Measurements from ENCODE around the gene TBCK.
"Not testable (repeated sequence)": the region's sequence is repeated elsewhere in the genome, so short reads cannot be mapped to it uniquely, and the experiment has no call there.

The TBCK gene

DNA sequence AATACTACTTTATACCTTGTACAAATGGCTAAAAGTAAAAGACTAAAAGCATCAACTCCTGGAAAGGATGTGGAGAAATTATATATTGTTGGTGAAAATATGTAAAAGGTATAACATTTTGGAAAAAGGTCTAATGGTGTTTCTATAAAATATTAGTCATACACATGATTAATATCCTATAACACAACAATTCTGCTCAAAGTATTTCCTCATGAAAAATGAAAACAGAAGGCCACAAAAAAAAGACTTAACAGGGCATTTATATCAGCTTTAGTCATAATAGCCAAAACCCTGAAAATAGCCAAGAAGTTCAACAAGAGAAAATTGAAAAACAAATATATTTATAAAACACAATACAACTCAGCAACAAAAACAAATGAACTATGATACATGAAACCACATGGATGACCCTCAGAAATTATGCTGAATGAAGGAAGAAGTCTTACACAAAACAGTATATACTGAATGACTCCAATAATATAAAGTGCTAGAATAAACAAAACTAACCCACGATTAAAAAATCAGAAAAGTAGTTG, 38.8 kb downstream of the TBCK start:
- DNase-seq = no peak

GRCh38 chr4:106273831-106274230, 42.2 kb downstream of the TBCK start:
- DNase-seq = no peak

- no peak for DNase-seq
These were observed 45.3 kb downstream of the TBCK start for GRCh38 chr4:106270736-106271135.

- no peak for DNase-seq
These were observed 46.3 kb downstream of the TBCK start for GRCh38 chr4:106269711-106270110.

DNA sequence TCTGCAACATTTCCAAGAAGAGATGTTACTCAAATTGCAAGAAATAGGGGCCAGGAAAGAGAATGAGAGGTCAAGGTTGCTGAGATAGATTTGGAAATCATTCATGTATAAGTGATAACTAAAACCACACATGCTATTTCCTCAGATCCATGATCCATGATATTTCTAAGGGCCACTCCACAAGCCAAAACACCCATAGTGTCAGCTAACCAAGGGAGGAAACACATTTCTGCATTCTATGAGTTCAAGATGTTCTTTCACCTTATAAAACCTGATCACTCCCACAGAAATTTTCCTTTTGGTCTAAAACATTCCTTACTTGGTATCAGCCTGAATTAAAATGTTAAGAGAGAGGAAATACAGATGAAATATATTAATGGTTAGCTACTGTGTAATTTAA, 47.2 kb downstream of the TBCK start:
- no peak for DNase-seq

DNA sequence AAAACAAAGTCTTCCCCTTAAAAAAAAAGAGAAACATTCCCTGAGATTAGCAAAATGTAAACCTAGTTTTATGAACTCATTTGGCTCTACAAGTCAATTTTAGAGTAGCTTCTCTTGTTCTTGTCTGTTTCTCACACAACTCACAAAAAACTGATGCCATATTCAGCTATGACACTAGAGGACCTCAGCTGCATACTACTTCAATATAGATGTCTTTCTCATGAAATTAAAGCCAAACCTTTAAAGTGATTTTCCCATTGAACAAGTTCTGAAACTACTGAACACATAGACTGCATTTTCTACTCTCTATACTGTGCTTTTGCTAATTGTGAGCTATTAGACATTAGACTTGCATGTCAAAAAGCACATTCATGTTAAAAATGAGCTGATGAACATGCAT, 49.8 kb downstream of the TBCK start:
- no peak for DNase-seq

DNA sequence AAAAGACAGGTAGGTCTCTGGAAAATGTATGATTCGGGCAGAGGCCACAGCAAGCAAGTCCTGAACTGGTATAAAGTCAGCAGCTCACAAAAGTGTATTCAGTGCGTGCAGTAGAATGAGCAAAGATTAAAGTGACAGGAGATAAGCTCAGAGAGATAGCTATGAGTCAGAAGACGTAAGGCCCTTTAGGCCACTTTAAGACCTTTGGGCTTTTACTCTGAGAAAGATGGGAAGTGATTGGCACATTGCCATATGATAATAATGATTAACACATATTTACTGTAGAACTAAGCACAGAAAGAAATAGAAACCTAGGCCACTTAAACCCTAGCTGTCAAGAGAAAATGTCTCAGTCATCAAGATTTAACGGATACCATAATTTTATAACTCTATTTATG, 51.7 kb downstream of the TBCK start:
- DNase-seq = no peak

DNA sequence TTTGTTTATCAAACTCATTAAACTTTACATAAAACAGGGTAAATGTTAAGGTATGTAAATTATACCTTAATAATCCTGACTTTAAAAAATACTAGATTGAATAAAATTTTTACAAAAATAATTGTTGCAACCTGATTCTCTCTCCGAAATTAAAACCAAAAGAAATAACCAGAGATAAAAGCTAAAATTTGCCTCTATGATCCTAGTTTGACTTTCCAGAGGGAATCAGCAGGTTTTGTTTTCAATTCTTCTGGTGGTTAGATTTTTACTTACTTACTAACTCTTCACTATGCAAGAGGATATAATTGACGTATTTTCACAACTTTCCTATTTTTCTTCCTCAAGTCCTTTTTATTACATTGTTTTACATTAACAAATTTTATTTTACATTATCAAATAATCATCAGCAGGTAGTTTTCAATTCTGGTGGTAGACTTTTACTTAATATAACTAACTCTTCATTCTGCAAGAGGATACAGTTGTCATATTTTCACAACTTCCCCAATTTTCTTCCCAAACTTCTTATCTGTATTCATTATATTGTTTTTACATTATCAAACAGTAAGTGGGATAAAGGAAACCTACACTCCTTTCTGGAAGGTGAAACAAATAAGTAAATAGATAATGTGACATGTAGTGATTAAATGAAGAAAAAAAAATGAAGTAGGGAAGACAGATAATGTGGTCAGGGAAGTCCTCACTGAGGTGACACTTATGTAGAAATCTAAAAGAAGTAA, 52.2 kb downstream of the TBCK start:
- DNase-seq = no peak

DNA sequence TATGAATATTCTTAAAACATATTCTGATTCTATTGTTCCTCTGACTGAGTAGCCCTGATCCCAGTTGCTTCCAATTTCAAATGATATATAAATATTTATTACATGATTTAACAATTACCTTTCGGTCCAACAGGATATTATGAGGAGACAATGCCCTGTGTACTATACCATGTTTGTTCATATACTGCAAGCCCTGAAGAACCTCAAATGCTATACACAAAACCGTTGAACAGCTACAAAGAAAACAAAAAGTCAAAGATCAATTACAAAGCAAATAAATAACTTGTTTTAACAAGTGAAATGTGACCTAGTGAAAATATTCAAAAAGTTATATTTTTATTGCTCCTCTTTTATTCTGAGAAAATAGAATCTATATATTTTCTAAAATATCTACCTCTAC, 54.0 kb downstream of the TBCK start:
- DNase-seq = no peak

DNA sequence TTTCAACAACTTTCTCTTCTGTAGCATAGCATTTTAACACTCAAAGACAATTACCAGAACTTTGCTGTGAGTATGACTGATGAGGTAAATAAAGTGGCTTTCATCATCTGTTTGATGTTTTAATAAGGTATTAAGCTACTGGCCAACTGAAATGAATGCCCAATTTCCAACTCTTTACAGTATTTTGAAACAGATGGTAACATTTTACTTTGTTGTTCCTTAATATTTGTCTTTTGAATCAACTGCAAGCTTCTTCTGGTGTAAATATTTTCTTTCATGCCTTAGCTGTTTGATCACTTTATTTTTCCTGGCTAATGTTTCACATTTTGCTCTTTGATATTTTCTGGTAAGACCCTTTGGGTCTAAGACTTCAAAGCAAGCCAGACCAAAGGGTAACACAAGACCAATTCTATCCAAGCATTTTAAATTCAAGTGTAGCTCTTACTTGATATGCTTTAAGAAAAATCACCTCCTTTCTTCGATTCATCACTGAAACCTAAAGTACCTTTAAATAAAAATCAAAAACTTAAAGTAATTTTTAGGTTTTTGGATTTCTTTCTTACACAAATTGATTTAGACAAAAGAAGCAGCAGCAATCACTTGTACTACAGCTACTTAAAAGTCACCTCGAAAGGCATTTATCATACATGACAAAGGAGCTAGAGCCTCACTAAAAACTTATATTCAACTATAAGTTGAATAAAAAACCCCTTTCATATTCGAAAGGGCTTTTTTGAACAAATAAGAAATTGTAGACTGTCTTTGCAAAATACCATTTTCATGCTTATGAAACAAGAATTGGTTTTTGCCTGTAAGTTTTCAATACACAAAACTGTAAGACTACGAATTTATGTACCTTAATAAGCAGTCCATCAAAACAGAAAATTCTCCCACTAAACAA, 57.6 kb downstream of the TBCK start:
- DNase-seq = no peak

GRCh38 chr4:106256190-106256589, 59.8 kb downstream of the TBCK start:
- DNase-seq = no peak

- DNase-seq = no peak
These were observed 60.8 kb downstream of the TBCK start for GRCh38 chr4:106255195-106255594.

GRCh38 chr4:106253364-106254129, 62.5 kb downstream of the TBCK start:
- DNase-seq = no peak

GRCh38 chr4:106247600-106247999, 68.4 kb downstream of the TBCK start:
- DNase-seq = no peak

GRCh38 chr4:106246441-106246840, 69.6 kb downstream of the TBCK start:
- DNase-seq = no peak

DNA sequence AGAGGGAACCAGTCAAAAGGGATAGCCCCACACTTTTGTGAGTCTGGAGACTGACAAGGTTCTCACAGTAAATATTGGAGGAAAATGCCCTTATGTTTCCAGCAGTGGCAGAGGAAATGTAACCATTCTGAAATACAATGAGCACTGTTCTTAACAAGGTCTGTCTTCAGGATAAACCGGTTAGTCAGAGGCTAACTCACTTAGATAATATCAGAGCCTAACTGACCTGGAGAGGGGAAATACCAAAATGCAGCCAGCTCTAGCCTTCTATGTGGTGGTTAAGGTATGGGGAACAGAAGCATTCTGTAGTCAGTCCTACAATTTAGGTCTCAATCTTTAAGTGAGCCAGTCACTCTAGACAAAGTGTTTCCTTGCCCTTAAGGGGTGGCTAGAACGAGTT, 70.8 kb downstream of the TBCK start:
- DNase-seq = no peak

DNA sequence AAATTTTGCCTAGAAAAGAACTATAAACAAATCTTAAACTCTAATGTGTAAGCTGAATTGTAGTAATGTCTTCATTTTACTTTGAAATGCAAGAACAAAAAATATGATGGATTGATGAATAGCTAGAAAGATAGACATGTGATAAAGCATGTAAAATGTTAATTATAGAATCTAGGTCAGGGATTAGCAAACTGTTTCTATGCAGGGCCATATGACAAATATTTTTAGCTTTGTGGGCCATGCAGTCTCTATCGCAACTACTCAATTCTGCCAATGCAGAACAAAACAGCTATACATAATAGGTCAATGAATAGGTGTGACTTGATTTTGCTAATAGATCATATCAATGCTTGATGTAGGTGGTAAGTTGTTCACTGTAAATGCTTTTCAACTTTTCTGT, 75.3 kb downstream of the TBCK start:
- DNase-seq = no peak

DNA sequence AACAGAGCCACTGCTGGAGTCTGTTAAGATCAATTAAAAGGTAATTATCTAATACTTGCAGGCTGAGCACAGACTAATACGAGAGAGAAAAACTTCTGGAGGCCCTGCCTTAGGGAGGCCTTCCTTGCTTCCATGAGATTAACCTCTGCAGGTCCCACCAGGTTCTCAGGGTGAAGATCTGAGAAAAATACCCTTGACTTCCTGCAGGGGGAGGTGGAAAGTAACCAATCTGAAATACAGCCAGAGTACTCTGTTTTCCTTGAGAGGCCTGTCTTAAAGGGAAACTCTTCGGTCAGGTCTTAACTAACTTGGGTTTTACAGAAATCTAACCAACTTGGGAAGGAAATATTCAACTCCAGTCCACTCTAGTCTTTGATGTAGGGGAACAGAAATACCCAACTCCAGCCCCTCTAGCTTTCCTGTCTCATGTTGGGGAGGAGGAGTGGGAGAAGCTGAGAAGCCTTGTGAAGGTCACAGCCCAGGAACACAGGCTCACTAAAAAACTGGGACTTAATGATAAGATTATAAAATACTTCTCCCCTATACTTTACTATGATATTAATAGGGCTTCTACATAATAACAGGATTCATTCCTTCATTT, 77.1 kb downstream of the TBCK start:
- DNase-seq = no peak

DNA sequence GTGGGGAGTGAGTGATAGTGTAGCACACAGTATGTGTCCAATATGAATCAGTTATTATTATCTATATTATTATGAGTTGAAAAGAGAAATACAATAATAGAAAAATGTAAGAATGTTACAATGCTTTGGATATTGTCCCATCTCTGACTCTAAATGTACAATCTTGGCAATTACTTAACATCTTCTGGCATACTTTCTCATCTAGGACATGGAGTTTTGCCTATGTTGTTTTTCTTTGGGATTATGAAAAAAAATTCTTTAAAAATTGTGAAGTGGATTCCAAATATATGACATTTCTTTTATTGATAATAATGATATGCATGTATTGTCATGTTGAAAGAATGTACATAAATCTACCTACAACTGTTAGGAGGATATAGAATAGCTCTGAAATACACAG, 84.1 kb downstream of the TBCK start:
- DNase-seq = no peak

DNA sequence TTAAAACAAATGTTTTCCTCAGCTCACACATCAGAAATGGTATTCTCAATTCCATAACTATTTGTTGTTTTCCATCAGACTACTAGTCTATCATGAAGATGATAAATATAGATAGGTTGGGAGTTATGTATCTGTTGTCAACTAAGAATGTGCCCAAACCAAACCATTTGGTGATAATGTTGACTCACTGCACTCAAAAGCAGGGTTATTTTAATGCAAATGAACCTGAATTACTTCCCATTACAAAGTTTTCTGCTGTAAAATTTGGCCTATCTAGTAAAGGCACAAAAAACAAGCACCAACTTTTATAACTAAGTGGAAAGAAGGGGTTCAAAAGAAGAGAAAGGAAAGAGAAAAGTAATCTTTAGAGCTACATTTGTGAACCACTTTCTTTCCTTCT, 93.5 kb downstream of the TBCK start:
- DNase-seq = no peak

GRCh38 chr4:106213291-106213690, 102.7 kb downstream of the TBCK start:
- not testable (repeated sequence) for DNase-seq

GRCh38 chr4:106210021-106210420, 106.0 kb downstream of the TBCK start:
- DNase-seq = no peak

Measured in right forelimb (tissue), 1 donor.